OCI-M2 (cell line): ENCODE data around the gene OR13A1.
"Not testable (repeated sequence)": the region's sequence is repeated elsewhere in the genome, so short reads cannot be mapped to it uniquely, and the experiment has no call there.

ENCODE experiments used
- DNase-seq: peaks from one replicate; lab custom pipeline; 2025; ENCODE audit not compliant: unreplicated experiment; lab: John Stamatoyannopoulos, UW

The OR13A1 gene

GRCh38 chr10:45315508-45315907, at the start of gene OR13A1:
OR13A1 (minus strand) TSS chr10:45315608; CDS start chr10:45304422, 11,186 bp downstream.
- no peak for DNase-seq

GRCh38 chr10:45361983-45362799, 46.8 kb upstream of the OR13A1 start:
- DNase-seq, result not testable (repeated sequence)

- DNase-seq, result not testable (repeated sequence)
Measured at GRCh38 chr10:45358961-45359360, 43.6 kb upstream of the OR13A1 start.

- DNase-seq, result no peak
Measured at GRCh38 chr10:45355494-45355893, 40.1 kb upstream of the OR13A1 start.

GRCh38 chr10:45354261-45354660, 38.9 kb upstream of the OR13A1 start:
- no peak for DNase-seq

GRCh38 chr10:45353186-45353585, 37.8 kb upstream of the OR13A1 start:
- DNase-seq, result no peak

GRCh38 chr10:45348196-45348765, 32.9 kb upstream of the OR13A1 start:
- DNase-seq, result not testable (repeated sequence)

- DNase-seq, result not testable (repeated sequence)
Measured at GRCh38 chr10:45347464-45347863, 32.1 kb upstream of the OR13A1 start.

- not testable (repeated sequence) for DNase-seq
Measured at GRCh38 chr10:45346652-45347335, 31.4 kb upstream of the OR13A1 start.

- not testable (repeated sequence) for DNase-seq
Measured at GRCh38 chr10:45340420-45340819, 25.0 kb upstream of the OR13A1 start.

- no peak for DNase-seq
Measured at GRCh38 chr10:45339894-45340293, 24.5 kb upstream of the OR13A1 start.

GRCh38 chr10:45331824-45332223, 16.4 kb upstream of the OR13A1 start:
- not testable (repeated sequence) for DNase-seq

- DNase-seq, result not testable (repeated sequence)
Measured at GRCh38 chr10:45326864-45327263, 11.5 kb upstream of the OR13A1 start.

GRCh38 chr10:45325116-45325515, 9.7 kb upstream of the OR13A1 start:
- no peak for DNase-seq

GRCh38 chr10:45319702-45320101, 4.3 kb upstream of the OR13A1 start:
- DNase-seq, result no peak

GRCh38 chr10:45313264-45313873, 2.0 kb downstream of the OR13A1 start:
- DNase-seq, result no peak

- DNase-seq, result no peak
Measured at GRCh38 chr10:45308707-45309106, 6.7 kb downstream of the OR13A1 start.

GRCh38 chr10:45302573-45302972, 12.8 kb downstream of the OR13A1 start:
- no peak for DNase-seq

GRCh38 chr10:45298341-45298955, 17.0 kb downstream of the OR13A1 start:
- DNase-seq, result not testable (repeated sequence)

GRCh38 chr10:45294681-45295080, 20.7 kb downstream of the OR13A1 start:
- no peak for DNase-seq

- DNase-seq, result no peak
Measured at GRCh38 chr10:45286980-45287379, 28.4 kb downstream of the OR13A1 start.
